CD4-positive, alpha-beta memory T cell (primary cell): ENCODE results near the gene TPI1. TPM values are rescaled to one million over a fixed set of nuclear protein-coding genes. Genes with fewer than 3 reads are reported as not detected.
"Not testable (repeated sequence)": the region's sequence is repeated elsewhere in the genome, so short reads cannot be mapped to it uniquely, and the experiment has no call there.

Source experiments
- CTCF ChIA-PET: fragments of 350-600 bp; sonication (Branson Sonifier 250); formaldehyde crosslinking; loops from one replicate; lab custom pipeline; 2021; ENCODE audit warnings: inconsistent platforms; ENCODE audit not compliant: partially characterized antibody; lab: Charles Lee
- POLR2A ChIA-PET: fragments of 350-600 bp; sonication (Branson Sonifier 250); formaldehyde crosslinking; loops from one replicate; lab custom pipeline; 2021; ENCODE audit not compliant: partially characterized antibody; lab: Charles Lee
- DNase-seq, 5 donors: peaks; one replicate each; pipeline versions ENCODE4 v3.0.0 to v3.0.0-alpha.2; 2020 to 2022; ENCODE audit warnings: mixed read lengths in 1 of 5
- H3K27ac ChIP-seq: one replicate; pipeline ENCODE4 v1.7.0; 2013; ENCODE audit warnings: low read depth, low read length
- H3K27me3 ChIP-seq: 2 replicates; pipeline ENCODE4 v1.7.0; 2013; ENCODE audit warnings: mild to moderate bottlenecking, low read length, moderate library complexity; ENCODE audit not compliant: insufficient read depth
- H3K36me3 ChIP-seq: 2 replicates; pipeline ENCODE4 v1.7.0; 2013; ENCODE audit warnings: mild to moderate bottlenecking, low read length, moderate library complexity; ENCODE audit not compliant: insufficient read depth
- H3K4me1 ChIP-seq: 2 replicates; pipeline ENCODE4 v1.7.0; 2013; ENCODE audit warnings: mild to moderate bottlenecking, low read length, moderate library complexity; ENCODE audit not compliant: insufficient read depth
- H3K4me3 ChIP-seq, 2 donors: one replicate each; pipeline ENCODE4 v1.7.0; 2013; ENCODE audit warnings: low read length in 2 of 2, mild to moderate bottlenecking in 1 of 2
- H3K9me3 ChIP-seq, 2 donors: one replicate each; pipeline ENCODE4 v1.7.0; 2013; ENCODE audit warnings: low read length in 2 of 2, control low read depth in 1 of 2; ENCODE audit not compliant: control insufficient read depth in 1 of 2
- H3K27ac Mint-ChIP-seq, 7 donors: one replicate each; pipeline ENCODE4 v1.8.0; 2020 to 2021; ENCODE audit warnings: mixed read lengths in 7 of 7, mild to moderate bottlenecking in 6 of 7, inconsistent platforms in 3 of 7, moderate library complexity in 3 of 7
- H3K27me3 Mint-ChIP-seq, 2 donors: one replicate each; pipeline ENCODE4 v1.8.0; 2020 to 2021; ENCODE audit warnings: mixed read lengths in 2 of 2
- H3K36me3 Mint-ChIP-seq, 2 donors: one replicate each; pipeline ENCODE4 v1.8.0; 2020 to 2021; ENCODE audit warnings: mixed read lengths in 2 of 2, inconsistent platforms in 1 of 2, mild to moderate bottlenecking in 1 of 2
- H3K4me1 Mint-ChIP-seq, 4 donors: one replicate each; pipeline ENCODE4 v1.8.0; 2020 to 2021; ENCODE audit warnings: mixed read lengths in 4 of 4, mild to moderate bottlenecking in 1 of 4
- H3K4me3 Mint-ChIP-seq, 8 donors: one replicate each; pipeline ENCODE4 v1.8.0; 2020 to 2021; ENCODE audit warnings: mixed read lengths in 8 of 8, mild to moderate bottlenecking in 7 of 8, moderate library complexity in 6 of 8, inconsistent platforms in 3 of 8
- H3K9me3 Mint-ChIP-seq, 8 donors: one replicate each; pipeline ENCODE4 v1.8.0; 2020 to 2021; ENCODE audit warnings: mixed read lengths in 8 of 8, mild to moderate bottlenecking in 5 of 8, inconsistent platforms in 3 of 8, moderate library complexity in 1 of 8
- intact Hi-C: fragments of 100-400 bp; cut with micrococcal nuclease; formaldehyde crosslinking; loops from one replicate; pipeline ENCODE4 v1.15.1; 2023
- polyA plus RNA-seq, 2 donors: library from polyadenylated mRNA; unstranded; fragments of 300-500 nt; fragmentation: Illumina TruSeq; gene quantifications; one replicate each; pipeline ENCODE4 v1.2.3, GENCODE V29; 2021
- total RNA-seq, 2 experiments: library from RNA; stranded (reverse); gene quantifications; one replicate each; pipeline ENCODE4 v1.2.3, GENCODE V29; 2021

Gene TPI1
- total and polyA plus RNA-seq, 4 experiments from 2014 or later = 155 to 777 (median 368) TPM

GRCh38 chr12:6908141-6908540, 40.8 kb downstream of the TPI1 start:
- H3K4me3 Mint-ChIP-seq = not testable (repeated sequence)
- CTCF ChIA-PET = interaction anchor here (0.7 to 4.4 kb wide), 7 partner anchors 10 to 39 kb away, joined by 3 to 45 read pairs (median 4); partner anchors contain the start of gene SPSB2

GRCh38 chr12:6909421-6910145, 42.3 kb downstream of the TPI1 start:
- Histone ChIP-seq H3K27me3 (no peaks in the 10 kb centered on the region), H3K4me3 (no peak overlapping the region), H3K9me3 (no peaks in the 10 kb centered on the region), H3K4me1 (peaks cover 23% of the 10 kb centered on the region), H3K36me3 (no peaks in the 10 kb centered on the region), H3K27ac (no peak overlapping the region)
- H3K4me1 Mint-ChIP-seq = peaks cover 4 to 22% (median 15%) of the 10 kb centered on the region in 4 donors
- no peak for DNase-seq
- ChIA-PET CTCF (interaction anchor here (0.7 to 1.6 kb wide), 6 partner anchors 17 to 76 kb away, joined by 3 to 5 read pairs (median 4); partner anchors contain the start of gene SPSB2), POLR2A (interaction anchor here (1.2 to 1.8 kb wide), 3 partner anchors 18 to 60 kb away, joined by 4 to 8 read pairs (median 7); partner anchors contain the start of gene SPSB2)
- intact Hi-C loops = no loop called here
- peaks cover 0 to under 1% of the 10 kb centered on the region in 2 donors for H3K36me3 Mint-ChIP-seq
- H3K4me3 Mint-ChIP-seq = no peak overlapping the region
- H3K27me3 Mint-ChIP-seq = no peaks in the 10 kb centered on the region
- peak overlapping the region in 1 of 7 donors; percentile 82 for H3K27ac Mint-ChIP-seq
- H3K9me3 Mint-ChIP-seq = peaks cover 0 to 3% (median 0%) of the 10 kb centered on the region in 8 donors

More at GRCh38 chr12:6908141-6908540, 40.8 kb downstream of the TPI1 start:
- H3K27ac ChIP-seq, H3K9me3 Mint-ChIP-seq, H3K4me3 ChIP-seq, H3K36me3 ChIP-seq, intact Hi-C loops, DNase-seq, H3K9me3 ChIP-seq, H3K27me3 ChIP-seq, H3K27ac Mint-ChIP-seq, H3K27me3 Mint-ChIP-seq, H3K36me3 Mint-ChIP-seq: not testable (repeated sequence)
- peaks cover 7 to 10% (median 8%) of the 10 kb centered on the region in 4 donors for H3K4me1 Mint-ChIP-seq
- peaks cover 24% of the 10 kb centered on the region for H3K4me1 ChIP-seq
- POLR2A ChIA-PET = interaction anchor here (0.8 to 1.9 kb wide), 4 partner anchors 16 to 61 kb away, joined by 3 to 6 read pairs (median 4); no protein-coding TSS in a partner anchor

- Mint-ChIP-seq H3K27ac (peak overlapping the region; percentile 41 to 96 (median 93)), H3K27me3 (no peaks in the 10 kb centered on the region), H3K9me3 (peaks cover 0 to 3% (median 0%) of the 10 kb centered on the region in 8 donors), H3K4me3 (peak overlapping the region in 6 of 8 donors; percentile 24 to 81 (median 70)), H3K4me1 (peaks cover 10 to 40% (median 26%) of the 10 kb centered on the region in 4 donors), H3K36me3 (peaks cover 7 to 18% of the 10 kb centered on the region in 2 donors)
- H3K4me1 ChIP-seq = peaks cover 29% of the 10 kb centered on the region
- POLR2A ChIA-PET = interaction anchor here (0.7 to 6.8 kb wide), 10 partner anchors 7 to 106 kb away, joined by 3 to 58 read pairs (median 29); partner anchors contain the start of genes ATN1, C12orf57, LPCAT3 and LRRC23
- peaks cover 9% of the 10 kb centered on the region for H3K36me3 ChIP-seq
- H3K4me3 ChIP-seq = no peak overlapping the region
- CTCF ChIA-PET = interaction anchor here (0.9 to 5.7 kb wide), 10 partner anchors 10 to 196 kb away, joined by 3 to 44 read pairs (median 4); no protein-coding TSS in a partner anchor
- H3K27me3 ChIP-seq = no peaks in the 10 kb centered on the region
- no peak for DNase-seq
- H3K27ac ChIP-seq = no peak overlapping the region
- no peaks in the 10 kb centered on the region for H3K9me3 ChIP-seq
- intact Hi-C loops = no loop called here
Observed at GRCh38 chr12:6912164-6912935, 45.0 kb downstream of the TPI1 start.

DNA sequence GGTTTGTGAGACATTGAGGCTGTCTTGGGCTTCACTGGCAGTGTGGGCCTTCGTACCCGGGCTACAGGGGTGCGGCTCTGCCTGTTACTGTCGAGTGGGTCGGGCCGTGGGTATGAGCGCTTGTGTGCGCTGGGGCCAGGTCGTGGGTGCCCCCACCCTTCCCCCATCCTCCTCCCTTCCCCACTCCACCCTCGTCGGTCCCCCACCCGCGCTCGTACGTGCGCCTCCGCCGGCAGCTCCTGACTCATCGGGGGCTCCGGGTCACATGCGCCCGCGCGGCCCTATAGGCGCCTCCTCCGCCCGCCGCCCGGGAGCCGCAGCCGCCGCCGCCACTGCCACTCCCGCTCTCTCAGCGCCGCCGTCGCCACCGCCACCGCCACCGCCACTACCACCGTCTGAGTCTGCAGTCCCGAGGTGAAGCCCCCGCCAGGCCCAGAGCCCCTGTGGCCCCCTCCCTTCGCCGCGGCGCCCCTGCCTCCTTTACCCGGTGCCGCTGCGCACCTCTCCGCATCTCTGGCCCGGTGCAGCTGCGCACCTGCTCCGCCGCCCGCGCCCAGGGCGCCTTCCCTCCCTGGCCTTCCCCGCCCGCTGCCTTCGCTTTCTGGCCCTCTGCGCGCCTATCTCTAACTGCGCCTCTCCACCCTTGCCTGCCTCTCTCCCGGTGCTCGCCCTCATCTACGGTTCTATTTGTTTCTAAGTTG, 47.1 kb downstream of the TPI1 start, which contains the start of gene ENO2:
TSS of gene ENO2 (plus strand) at position 335 of the 701 bp plus-strand sequence. CDS start 1,253 bp downstream, outside the sequence.
- peaks cover 10 to 27% of the 10 kb centered on the region in 2 donors for H3K36me3 Mint-ChIP-seq
- H3K27ac ChIP-seq = peak within 1 kb of the TSS; percentile 77

GRCh38 chr12:6914947-6915788, 47.8 kb downstream of the TPI1 start:
- intact Hi-C loops = loop anchor here (1.0 kb wide), 5 partner anchors 9 to 42 kb away; partner anchors contain the start of genes C12orf57, LRRC23 and SPSB2
- ChIA-PET CTCF (interaction anchor here (1.0 to 5.7 kb wide), 5 partner anchors 8 to 46 kb away, joined by 3 to 44 read pairs (median 4); partner anchors contain the start of gene SPSB2), POLR2A (interaction anchor here (0.7 to 6.8 kb wide), 17 partner anchors 10 to 226 kb away, joined by 3 to 58 read pairs (median 14); partner anchors contain the start of genes ATN1, C12orf57, C1RL and CDCA3)
- Histone ChIP-seq H3K36me3 (peaks cover 17% of the 10 kb centered on the region), H3K27me3 (no peaks in the 10 kb centered on the region), H3K4me3 (peak overlapping the region; percentile 69 to 76), H3K27ac (peak overlapping the region; percentile 77), H3K9me3 (no peaks in the 10 kb centered on the region), H3K4me1 (peaks cover 29% of the 10 kb centered on the region)
- H3K27me3 Mint-ChIP-seq = no peaks in the 10 kb centered on the region
- peak overlapping the region; percentile 90 to 98 (median 96) for H3K4me3 Mint-ChIP-seq
- H3K4me1 Mint-ChIP-seq = peaks cover 13 to 47% (median 27%) of the 10 kb centered on the region in 4 donors
- DNase-seq = peak in 1 of 5 donors; percentile 61
- H3K27ac Mint-ChIP-seq = peak overlapping the region; percentile 88 to 98 (median 96)
- H3K9me3 Mint-ChIP-seq = peaks cover 0 to 5% (median 0%) of the 10 kb centered on the region in 8 donors
- H3K36me3 Mint-ChIP-seq = peaks cover 18 to 35% of the 10 kb centered on the region in 2 donors

More for the DNA sequence above, 47.1 kb downstream of the TPI1 start, which contains the start of gene ENO2:
- peaks cover 29% of the 10 kb centered on the region for H3K4me1 ChIP-seq
- H3K9me3 ChIP-seq = no peaks in the 10 kb centered on the region
- H3K27me3 ChIP-seq = no peaks in the 10 kb centered on the region
- Mint-ChIP-seq H3K27me3 (no peaks in the 10 kb centered on the region), H3K9me3 (peaks cover 0 to 3% (median 0%) of the 10 kb centered on the region in 8 donors), H3K4me1 (peaks cover 12 to 44% (median 27%) of the 10 kb centered on the region in 4 donors), H3K4me3 (peak within 1 kb of the TSS; percentile 90 to 98 (median 96)), H3K27ac (peak within 1 kb of the TSS; percentile 88 to 98 (median 96))
- intact Hi-C loops = loop anchor here (1.0 kb wide), 5 partner anchors 10 to 41 kb away; partner anchors contain the start of genes C12orf57, LRRC23 and SPSB2
- ChIA-PET CTCF (interaction anchor here (0.7 to 5.7 kb wide), 6 partner anchors 9 to 45 kb away, joined by 3 to 44 read pairs (median 4); partner anchors contain the start of gene SPSB2), POLR2A (interaction anchor here (0.6 to 6.8 kb wide), 22 partner anchors 9 to 275 kb away, joined by 3 to 58 read pairs (median 6); partner anchors contain the start of genes ATN1, C12orf57, C1RL and CDCA3)
- H3K36me3 ChIP-seq = peaks cover 10% of the 10 kb centered on the region
- H3K4me3 ChIP-seq = peak within 1 kb of the TSS; percentile 69 to 76
- DNase-seq = peak; percentile 83 to 93 (median 85)
